ENCODE data around the gene NOL4L.

GRCh38 chr20:32493356-32493755 lies 91.8 kb downstream of the NOL4L start:
- no peak for TF ChIP-seq CTCF (IDR thresholded peaks at IDR 0.05 in 8 of 11, conservative IDR thresholded peaks at IDR 0.05 in 3 of 11)
- TF ChIP-seq POLR2A (IDR thresholded peaks at IDR 0.05) = no peak
